Kidney epithelial cell (primary cell): ENCODE data around the gene PDE6B. TPM values are rescaled to one million over a fixed set of nuclear protein-coding genes. Genes with fewer than 3 reads are reported as not detected.
"Not testable (repeated sequence)": the region's sequence is repeated elsewhere in the genome, so short reads cannot be mapped to it uniquely, and the experiment has no call there.

Source experiments
- DNase-seq: peaks from one replicate; pipeline ENCODE4 v3.0.0-alpha.2; 2010; ENCODE audit warnings: low read depth
- H3K27me3 ChIP-seq: 2 replicates; pipeline ENCODE4 v1.6.0; 2011; ENCODE audit warnings: low read length; ENCODE audit not compliant: control insufficient read depth, insufficient read depth
- H3K36me3 ChIP-seq: 2 replicates; pipeline ENCODE4 v1.5.1; 2011; ENCODE audit warnings: low read length; ENCODE audit not compliant: control insufficient read depth, insufficient read depth
- H3K4me3 ChIP-seq: 2 replicates; pipeline ENCODE4 v1.5.1; 2011; ENCODE audit warnings: low read depth, mild to moderate bottlenecking, control low read depth, low read length
- total RNA-seq: library from RNA; depleted of rRNA; stranded (reverse); fragments of >200 nt; gene quantifications from 2 replicates; pipeline ENCODE4 v1.2.3, GENCODE V29; 2015
- TF ChIP-seq, protein P1 (sequence below): IDR thresholded peaks from 2 replicates; pipeline ENCODE4 v1.5.1; 2011; ENCODE audit warnings: mild to moderate bottlenecking, moderate library complexity, low read length, control low read depth, inconsistent platforms; ENCODE audit not compliant: insufficient read depth, poor library complexity, severe bottlenecking

PDE6B gene
- total RNA-seq, 1 donor from 2014 or later: 17.1 TPM

GRCh38 chr4:587671-588350 is 37.6 kb upstream of the PDE6B start:
- DNase-seq: no peak
- TF ChIP-seq, protein P1, sequence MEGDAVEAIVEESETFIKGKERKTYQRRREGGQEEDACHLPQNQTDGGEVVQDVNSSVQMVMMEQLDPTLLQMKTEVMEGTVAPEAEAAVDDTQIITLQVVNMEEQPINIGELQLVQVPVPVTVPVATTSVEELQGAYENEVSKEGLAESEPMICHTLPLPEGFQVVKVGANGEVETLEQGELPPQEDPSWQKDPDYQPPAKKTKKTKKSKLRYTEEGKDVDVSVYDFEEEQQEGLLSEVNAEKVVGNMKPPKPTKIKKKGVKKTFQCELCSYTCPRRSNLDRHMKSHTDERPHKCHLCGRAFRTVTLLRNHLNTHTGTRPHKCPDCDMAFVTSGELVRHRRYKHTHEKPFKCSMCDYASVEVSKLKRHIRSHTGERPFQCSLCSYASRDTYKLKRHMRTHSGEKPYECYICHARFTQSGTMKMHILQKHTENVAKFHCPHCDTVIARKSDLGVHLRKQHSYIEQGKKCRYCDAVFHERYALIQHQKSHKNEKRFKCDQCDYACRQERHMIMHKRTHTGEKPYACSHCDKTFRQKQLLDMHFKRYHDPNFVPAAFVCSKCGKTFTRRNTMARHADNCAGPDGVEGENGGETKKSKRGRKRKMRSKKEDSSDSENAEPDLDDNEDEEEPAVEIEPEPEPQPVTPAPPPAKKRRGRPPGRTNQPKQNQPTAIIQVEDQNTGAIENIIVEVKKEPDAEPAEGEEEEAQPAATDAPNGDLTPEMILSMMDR: no peak
- H3K36me3 ChIP-seq: no peaks in the 10 kb centered on the region

DNA sequence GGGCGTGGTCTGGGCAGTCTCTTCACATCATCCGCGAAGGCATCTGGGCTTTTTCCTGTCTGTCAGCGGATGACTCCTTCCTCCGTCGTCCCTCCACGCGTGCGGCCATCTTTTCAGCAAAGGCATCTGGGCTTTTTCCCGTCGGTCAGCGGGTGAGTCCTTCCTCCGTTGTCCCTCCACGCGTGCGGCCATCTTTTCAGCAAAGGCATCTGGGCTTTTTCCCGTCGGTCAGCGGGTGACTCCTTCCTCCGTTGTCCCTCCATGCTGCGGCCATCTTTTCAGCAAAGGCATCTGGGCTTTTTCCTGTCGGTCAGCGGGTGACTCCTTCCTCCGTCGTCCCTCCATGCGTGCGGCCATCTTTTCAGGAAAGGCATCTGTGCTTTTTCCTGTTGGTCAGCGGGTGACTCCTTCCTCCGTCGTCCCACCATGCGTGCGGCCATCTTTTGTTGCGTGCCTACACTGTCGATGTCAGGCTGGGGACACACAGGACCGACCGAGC is 37.0 kb upstream of the PDE6B start:
- DNase-seq: no peak
- Histone ChIP-seq H3K27me3 (peaks cover 2% of the 10 kb centered on the region), H3K4me3 (no peak overlapping the region), H3K36me3 (no peaks in the 10 kb centered on the region)
- TF ChIP-seq, protein P1: no peak

More at GRCh38 chr4:587671-588350, 37.6 kb upstream of the PDE6B start:
- peaks cover 2% of the 10 kb centered on the region for H3K27me3 ChIP-seq
- H3K4me3 ChIP-seq: no peak overlapping the region

DNA sequence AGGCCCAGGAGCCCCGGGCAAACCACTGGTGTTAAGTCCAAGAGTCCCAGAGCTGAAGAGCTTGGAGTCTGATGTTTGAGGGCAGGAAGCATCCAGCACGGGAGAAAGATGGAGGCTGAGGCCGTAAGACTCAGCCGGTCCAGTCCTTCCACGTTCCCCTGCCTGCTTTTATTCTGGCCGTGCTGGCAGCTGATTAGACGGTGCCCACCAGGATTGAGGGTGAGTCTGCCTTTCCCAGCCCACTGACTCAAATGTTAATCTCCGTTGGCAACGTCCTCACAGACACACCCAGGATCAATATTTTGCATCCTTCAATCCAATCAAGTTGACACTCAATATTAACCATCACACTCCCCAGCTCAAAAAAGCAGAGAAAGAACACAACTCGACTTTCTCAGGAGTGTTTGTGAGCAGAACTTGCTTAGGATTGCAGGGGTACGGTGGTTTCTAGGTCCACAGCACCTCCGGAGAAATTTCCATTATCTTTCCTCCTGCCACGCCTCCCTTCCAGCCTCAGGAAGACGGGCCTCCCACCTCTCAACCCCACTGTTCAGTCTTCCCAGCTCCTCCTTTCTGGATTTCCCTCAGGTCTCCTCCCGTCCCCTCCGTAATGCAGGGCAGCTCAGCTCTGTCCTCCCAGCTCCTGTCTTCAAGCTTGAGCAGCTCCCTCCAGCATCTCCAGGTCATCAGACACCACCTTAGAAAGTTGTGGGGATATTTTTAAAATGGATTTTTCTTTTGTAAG is 36.0 kb upstream of the PDE6B start:
- TF ChIP-seq, protein P1: no peak
- no peak for DNase-seq
- H3K27me3 ChIP-seq: peaks cover 2% of the 10 kb centered on the region
- H3K36me3 ChIP-seq: no peaks in the 10 kb centered on the region
- H3K4me3 ChIP-seq: no peak overlapping the region

DNA sequence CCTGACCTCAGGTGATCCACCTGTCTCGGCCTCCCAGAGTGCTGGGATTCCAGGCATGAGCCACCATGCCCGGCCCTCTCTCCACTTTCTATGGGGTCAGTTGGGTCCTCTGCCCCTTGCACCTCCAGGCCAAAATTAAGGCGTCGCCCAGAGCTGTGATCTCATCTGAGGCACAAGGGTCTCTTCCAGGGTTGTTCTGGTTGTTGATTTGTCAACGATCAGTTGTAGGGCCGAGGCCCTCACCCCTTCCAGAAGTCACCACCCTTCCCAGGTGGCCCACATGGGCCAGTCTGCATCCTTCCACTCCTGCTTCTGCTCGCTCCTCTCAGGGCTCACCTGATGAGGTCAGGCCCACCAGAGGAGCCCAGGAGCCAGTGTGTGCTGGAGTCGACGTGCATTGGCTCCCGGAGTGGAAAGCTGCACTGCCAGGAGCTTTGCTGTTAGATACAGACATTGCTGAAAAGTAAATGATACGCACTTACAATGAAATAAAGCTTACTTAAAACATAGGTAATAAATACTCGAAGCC is 35.0 kb upstream of the PDE6B start:
- no peak for DNase-seq
- no peak overlapping the region for H3K4me3 ChIP-seq
- peaks cover 2% of the 10 kb centered on the region for H3K27me3 ChIP-seq
- TF ChIP-seq, protein P1: no peak
- no peaks in the 10 kb centered on the region for H3K36me3 ChIP-seq

GRCh38 chr4:592178-592577 is 33.2 kb upstream of the PDE6B start:
- DNase-seq, H3K27me3 ChIP-seq, H3K36me3 ChIP-seq: not testable (repeated sequence)

GRCh38 chr4:592825-593520 is 32.4 kb upstream of the PDE6B start:
- Histone ChIP-seq H3K4me3 (no peak overlapping the region), H3K27me3 (no peaks in the 10 kb centered on the region), H3K36me3 (no peaks in the 10 kb centered on the region)
- TF ChIP-seq, protein P1: no peak
- DNase-seq: no peak

More at GRCh38 chr4:592178-592577, 33.2 kb upstream of the PDE6B start:
- not testable (repeated sequence) for H3K4me3 ChIP-seq
